ENCODE data around the gene PSME1.
"Not testable (repeated sequence)": the region's sequence is repeated elsewhere in the genome, so short reads cannot be mapped to it uniquely, and the experiment has no call there.

The PSME1 gene

DNA sequence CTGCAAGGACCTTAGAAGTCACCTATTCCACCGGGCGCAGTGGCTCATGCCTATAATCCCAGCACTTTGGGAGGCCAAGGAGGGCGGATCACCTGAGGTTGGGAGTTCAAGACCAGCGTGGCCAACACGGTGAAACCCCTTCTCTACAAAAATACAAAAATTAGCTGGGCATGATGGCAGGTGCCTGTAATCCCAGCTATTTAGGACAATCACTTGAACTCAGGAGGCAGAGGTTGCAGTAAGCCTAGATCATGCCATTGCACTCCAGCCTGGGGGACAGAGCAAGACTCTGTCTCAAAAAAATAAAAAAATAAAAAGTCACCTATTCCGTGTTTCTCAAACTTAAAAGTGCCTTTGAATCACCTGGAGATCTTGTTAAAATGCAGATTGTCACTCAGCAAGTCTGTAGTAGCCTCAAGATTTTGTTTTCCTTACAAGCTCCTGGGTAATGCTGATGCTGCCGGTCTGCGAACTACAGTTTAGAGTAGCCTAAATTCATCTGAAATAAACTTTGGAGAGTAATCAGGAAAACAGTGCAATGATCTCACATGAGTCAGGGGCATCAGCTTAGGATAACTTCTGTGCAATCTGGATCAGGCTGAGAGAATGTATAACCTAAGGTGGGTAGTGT lies 30.3 kb upstream of the PSME1 start:
- not testable (repeated sequence) for DNase-seq

DNA sequence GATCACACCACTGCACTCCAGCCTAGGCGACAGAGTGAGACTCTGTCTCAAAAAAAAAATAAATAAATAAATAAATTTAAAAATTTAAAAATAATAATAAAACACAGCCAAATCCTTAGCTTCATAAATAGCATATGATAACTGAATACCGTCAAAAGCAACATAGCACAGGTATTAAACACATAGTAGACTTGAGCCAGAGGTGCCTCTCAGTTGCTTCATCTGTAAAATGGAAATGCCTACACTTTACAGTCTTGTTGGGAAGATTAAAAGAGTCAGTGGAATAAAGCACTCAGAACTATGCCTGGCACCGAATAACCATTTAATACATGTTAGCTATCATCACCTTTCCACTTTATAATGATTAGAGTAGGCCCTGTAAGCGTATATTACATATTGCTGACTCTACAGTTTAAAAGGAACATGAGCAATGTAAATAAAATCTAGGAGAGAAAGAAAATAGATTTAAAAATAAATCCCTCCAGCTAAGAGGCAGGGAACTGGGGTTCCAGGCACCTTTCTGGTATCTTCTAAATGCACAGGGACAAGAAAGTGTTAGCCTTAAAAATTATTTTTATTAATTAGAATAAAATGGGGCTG lies 29.2 kb upstream of the PSME1 start:
- DNase-seq = no peak

DNA sequence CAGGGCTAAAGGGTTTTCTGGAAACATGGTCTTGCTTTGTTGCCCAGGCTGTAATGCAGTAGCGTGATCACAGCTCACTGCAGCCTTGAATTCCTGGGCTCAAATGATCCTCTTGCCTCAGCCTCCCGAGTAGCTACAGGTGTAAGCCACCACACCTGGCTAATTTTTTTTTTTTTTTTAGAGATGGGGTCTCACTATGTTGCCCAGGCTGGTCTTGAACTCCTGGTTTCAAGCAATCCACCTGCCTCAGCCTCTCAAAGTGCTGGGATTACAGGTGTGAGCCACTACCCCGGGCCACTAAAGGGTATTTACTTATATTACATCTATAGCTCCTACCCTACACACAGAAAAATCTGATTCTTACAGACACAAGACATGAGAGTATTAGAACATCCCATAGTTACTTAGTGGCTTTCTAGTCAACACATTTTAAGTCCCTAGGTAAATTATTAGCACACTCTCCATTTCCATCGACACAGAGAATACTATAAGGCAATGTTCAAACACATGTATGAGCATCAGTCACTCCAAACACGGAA lies 27.6 kb upstream of the PSME1 start:
- DNase-seq = no peak

DNA sequence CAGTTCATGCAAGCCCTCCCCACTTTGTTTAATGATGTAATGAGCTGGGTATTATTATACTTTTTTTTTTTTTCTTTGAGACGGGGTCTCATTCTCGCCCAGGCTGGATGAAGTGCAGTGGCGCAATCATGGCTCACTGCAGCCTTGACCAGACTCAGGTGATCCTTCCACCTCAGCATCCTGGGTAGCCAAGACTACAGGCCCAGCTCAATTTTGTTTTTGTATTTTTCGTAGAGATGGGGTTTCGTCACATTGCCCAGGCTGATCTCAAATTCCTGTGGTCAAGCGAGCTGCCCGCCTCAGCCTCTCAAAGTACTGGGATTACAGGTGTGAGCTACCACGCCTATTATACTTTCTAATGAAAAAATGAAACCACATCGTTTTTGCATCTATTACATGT lies 25.9 kb upstream of the PSME1 start:
- DNase-seq = no peak

DNA sequence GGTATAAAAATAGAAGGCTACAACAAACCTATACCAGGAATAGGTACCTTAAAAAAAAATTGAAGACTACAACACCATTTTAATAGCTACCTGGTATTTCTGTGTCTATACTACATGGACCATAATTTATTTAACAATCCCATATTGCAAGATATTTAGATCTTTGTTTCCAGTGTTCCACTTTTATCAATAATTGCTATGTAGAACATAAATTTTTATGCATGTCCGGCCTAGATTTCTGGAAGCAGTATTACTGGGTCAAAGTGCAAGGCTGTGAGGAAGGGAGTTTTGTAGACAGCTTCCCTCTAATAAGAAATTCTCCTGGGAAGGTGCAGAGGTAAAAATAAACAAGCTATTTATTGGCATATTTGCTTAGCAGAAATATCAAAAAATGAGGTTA lies 25.5 kb upstream of the PSME1 start:
- no peak for DNase-seq

DNA sequence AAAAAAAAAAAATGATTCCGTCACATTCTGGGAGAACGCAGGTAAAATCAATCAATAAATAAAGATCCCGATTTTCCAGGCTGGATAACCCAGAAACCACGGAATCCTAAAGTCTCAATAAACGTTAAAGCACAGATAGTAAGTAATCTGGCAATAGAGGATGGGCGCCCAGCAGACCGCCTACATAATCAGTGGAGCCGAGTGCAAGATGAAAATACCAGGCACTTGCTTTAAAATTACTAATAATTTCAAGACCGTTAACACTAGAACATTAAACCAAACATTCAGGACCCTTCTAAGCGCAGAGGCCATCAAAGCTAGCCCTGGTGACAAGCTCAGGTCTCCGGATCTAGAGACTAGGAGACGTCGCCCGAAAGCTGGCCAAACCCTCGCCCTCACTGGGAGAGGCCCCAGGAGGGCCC lies 22.6 kb upstream of the PSME1 start:
- no peak for DNase-seq

DNA sequence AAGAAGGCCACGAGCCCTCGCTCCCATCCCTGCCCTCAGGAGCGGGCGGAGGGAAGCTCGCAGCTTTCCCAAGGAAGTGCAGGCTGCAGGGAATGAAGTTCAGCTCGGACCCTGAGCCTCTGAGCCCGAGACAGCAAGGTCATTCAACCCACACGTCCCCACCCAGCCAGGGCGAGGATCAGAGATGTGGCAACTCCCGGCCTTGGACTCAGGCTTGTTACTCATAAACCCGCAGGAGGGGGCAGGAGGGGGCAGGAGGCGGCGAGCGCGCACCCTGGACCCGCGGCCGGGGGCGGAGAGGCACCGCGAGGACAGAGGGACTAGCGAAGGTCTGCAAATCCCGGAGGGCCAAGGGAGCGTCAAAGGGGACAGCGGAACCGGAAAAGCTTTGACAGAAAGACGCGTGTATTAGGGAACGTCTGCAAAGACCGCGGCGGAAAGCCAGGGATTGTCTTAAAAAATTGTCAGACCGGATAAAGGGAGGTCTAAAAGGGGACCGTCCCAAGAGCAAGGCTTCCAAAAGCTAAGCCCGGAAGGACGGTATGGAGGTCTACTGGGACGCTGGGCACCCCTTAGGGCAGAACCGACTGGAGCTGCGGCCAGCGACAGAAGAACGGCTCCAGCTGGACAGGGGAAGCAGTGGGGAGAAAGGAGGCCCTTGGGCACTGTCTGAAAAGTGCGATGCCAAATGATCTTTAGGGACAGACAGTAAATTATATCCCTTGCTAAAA lies 22.0 kb upstream of the PSME1 start:
- peak; percentile 86 for DNase-seq

DNA sequence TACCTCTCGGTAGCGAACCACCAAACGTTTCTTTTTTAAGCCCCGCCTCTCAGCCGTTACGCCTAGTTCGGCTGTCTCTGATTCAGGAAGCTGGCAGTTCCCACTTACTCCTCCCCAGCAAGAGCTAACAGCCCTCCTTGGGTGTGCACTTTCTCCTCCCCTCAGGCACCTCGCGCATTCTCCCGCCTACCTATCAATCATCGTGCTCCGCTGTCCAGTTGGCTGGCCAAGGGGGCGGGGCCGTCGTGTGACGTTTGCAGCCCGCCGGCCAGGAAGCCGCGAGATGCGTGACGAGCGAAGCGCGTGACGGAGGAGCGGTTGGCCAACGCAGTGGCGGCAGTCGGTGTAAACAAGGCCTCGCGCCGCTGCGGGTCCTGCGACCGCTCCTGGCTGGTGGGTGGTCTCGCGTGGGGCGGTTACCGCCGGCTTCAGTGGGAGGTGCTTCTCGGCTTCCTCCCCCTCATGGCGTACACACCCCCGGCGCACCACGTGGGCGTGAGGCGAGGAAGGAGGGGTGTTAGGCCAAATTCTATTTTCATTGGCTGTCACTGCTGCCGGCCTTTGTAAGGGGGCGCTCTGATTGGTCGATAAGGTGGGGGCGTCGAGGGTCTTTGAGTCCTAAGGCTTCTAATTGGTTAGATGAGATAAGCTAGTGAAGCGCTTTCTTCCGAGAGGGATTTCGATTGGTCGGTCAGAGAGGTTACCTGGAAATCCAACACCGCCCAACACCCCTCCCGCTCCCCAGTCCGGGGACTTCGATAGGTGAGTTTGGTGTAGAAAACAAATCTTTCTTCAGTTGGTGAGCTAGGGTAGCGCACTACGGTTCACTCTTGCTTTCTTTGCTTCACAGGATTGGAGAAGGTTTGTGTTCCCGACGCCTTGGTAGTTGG lies 21.2 kb upstream of the PSME1 start, which contains the start of the genes DCAF11 and NRL:
Gene DCAF11, plus strand, starts transcription at position 246 of the 890 bp plus-strand sequence. CDS start 818 bp downstream, outside the sequence.
Gene NRL, minus strand, starts transcription at position 418 of the 890 bp plus-strand sequence. CDS start 32,101 bp downstream, outside the sequence.
- DNase-seq = peak; percentile 99

DNA sequence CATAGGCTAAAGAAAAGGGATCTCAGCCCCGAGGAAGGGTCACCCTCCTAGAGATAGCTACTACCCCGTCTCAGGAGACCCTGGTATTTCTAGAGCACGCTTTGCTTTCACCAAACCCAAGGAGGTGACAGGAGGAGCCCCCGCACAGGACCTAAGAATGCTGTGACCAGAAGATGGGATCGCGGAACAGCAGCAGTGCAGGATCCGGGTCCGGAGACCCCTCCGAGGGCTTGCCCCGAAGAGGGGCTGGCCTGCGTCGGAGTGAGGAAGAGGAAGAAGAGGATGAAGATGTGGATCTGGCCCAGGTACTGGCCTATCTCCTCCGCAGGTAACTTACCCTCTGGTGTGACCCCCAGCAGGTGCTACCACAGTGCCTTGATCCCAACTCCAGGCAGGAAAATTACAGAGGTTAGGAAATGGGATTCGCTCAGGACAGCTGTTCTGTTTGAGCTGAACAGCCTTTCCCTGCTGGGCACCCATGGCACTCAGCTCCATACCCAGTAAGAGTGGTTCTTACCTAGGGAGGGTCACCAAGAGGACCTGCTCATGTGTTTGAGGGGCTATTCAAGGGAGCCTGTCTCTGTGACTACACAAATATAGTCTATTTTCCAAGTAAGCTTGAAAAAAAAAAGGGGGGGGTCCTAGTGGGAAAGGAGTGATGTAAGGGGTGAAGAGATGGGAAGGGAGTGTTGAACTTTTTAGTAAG lies 20.4 kb upstream of the PSME1 start:
- no peak for DNase-seq

DNA sequence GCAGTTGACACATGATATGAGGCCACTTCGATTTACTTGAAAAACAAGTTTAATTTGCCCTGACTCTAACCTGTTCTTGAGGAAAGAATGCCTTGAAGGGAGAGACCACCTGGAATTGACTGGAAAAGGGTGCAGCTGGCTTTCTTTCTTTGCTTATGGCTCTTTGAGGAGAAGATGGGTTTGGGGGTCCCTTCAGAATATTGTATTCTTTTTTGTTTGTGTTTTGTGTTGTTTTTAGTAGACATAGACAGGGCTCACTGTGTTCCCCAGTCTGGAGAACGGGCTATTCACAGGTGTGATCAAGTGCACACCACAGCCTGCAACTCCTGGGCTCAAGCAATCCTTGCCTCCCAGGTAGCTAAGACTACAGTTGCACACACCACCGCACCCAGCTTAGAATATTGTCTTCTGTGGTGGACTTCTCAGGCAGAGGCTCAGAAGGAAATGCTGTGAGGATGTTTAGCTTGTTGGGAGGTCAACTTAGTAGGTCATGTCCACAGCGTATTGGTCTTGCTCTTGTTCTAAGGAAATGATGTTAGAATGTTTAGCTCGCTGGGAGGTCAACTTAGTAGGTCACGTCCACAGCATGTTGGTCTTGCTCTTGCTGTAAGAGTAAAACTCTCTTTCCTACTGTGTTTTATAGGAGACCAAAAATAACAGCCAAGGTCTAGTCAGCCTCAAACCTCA lies 19.7 kb upstream of the PSME1 start:
- DNase-seq = no peak

DNA sequence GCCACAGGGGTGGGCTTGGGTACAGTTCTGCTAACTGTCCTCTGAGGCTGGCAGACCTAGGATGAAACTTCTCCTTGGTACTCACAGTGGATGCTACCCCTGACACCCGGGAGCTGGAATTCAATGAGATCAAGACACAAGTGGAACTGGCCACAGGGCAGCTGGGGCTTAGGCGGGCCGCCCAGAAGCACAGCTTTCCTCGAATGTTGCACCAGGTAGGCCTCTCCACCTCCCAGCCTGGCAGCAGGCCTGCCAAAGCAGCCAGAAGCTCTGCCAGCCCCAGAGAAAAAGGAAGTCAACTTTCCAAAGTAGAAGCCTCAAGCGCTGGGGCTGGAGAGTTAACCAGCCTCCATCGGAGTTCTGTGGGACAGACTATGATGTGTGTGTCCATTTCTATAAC lies 18.8 kb upstream of the PSME1 start:
- no peak for DNase-seq

DNA sequence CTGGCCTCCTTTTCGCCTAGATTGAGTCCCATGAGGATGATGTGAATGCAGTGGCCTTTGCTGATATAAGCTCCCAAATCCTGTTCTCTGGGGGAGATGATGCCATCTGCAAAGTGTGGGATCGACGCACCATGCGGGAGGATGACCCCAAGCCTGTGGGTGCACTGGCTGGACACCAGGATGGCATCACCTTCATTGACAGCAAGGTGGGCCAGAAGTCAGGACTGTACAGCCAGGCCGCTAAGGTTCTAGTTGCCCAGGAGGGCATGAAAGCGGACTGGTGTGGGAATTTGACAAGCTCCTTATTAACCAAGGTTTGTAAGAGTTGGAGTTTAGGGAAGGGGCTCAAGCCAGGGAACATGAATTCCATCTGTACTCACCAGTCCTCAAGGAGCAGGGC lies 16.3 kb upstream of the PSME1 start:
- DNase-seq = no peak

DNA sequence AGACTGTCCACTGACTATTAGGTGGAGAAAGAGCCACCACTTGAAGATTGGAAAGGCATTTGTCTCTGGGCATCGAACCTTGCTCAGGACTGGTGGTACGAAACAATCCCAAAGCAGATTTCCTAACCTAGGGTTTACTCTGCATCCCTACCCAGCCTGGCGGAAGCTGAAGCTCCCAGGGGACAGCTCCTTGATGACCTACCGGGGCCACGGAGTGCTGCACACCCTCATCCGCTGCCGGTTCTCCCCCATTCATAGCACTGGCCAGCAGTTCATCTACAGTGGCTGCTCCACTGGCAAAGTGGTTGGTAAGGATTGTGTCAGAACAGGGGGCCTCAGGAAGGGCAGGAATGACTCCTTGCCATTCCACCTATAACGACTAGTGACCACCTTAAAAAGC lies 14.8 kb upstream of the PSME1 start:
- DNase-seq = no peak

DNA sequence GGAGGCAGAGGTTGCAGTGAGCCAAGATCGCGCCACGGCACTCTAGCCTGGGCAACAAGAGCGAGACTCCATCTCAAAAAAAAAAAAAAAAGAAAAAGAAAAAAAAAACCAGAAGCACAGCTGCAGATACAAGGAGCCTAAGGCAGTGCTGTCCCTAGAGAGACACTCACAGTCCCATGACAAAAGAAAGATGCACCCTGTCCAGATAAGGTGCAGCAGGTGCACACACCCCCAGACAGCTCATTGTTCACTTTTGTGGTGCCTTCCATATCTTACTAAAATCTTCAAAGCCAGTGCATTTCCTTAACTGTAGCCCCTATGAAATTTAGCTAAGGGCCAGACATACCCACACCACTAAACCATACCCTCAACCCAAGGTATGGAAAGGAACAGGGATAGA lies 13.6 kb upstream of the PSME1 start:
- no peak for DNase-seq

DNA sequence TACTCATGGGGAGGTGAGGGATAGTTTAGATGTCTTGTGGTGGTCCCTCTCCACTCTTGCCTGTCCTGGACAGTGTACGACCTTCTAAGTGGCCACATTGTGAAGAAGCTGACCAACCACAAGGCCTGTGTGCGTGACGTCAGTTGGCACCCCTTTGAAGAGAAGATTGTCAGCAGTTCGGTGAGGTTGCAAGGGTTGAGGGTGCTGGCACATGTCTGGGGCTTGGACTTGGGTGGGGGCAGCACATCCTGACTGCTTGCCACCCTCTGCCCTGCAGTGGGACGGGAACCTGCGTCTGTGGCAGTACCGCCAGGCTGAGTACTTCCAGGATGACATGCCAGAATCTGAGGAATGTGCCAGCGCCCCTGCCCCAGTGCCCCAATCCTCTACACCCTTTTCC lies 13.1 kb upstream of the PSME1 start:
- no peak for DNase-seq

DNA sequence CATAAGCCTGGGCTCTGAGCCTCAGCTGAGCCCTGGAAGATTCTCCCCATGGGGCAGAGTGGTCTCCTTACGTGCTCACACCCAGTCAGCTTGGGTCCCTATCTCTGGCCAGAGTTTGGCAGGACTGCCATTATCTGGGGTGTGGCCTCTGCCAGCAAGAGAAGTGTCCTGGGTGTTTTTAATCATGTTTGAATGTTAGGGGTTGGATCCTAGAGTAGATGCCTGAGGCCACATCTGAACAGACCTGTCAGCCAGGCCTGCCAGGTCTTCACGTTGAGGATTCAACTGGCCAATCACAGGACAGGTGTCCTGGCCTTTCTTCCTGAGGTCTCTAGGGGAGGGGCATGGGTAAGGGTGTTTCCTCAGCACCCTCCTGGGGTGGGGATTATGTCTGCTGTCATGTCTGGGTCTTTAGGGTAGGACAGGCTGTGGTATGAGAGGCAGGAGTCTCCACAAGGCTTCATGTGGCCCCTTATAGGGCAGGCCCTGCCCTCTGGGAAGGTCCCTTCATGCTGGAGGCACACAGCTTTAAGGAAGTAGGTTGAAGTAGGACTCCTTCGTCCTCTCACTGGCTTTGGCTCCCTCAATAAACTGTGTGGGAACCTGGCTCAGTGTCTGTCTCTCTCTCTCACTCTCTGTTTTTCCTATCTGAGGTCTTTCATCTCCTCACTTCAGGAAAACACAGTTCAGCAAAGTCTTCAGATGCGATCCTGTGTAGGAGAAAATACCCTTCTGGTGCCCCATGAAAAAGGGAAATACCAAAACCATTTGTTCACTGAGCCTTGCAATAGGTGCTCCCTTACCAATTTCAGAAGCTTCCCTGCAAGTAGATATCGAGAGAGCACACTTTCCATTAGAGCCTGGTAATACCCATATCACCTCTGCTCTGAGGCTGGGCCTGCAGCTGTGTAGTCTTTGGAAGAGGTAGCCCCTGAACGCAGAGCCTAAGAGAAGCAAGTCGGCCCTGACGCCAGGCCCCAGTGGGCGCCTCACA lies 12.3 kb upstream of the PSME1 start:
- DNase-seq = no peak

DNA sequence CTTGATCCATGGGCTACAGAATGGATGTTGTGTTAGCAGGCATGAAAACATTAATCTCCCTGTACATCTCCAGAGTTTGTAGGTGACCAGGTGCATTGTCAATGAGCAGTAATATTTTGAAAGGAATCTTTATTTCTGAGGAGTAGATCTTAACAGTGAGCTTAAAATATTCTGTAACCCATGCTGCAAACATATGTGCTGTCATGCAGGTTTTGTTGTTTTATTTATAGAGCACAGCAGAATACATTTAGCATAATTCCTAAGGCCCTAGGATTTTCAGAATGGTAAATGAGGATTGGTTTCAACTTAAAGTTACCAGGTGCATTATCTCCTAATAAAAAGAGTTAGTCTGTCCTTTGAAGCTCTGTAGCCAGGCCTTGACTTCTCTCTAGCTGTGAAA lies 9.1 kb upstream of the PSME1 start:
- no peak for DNase-seq

DNA sequence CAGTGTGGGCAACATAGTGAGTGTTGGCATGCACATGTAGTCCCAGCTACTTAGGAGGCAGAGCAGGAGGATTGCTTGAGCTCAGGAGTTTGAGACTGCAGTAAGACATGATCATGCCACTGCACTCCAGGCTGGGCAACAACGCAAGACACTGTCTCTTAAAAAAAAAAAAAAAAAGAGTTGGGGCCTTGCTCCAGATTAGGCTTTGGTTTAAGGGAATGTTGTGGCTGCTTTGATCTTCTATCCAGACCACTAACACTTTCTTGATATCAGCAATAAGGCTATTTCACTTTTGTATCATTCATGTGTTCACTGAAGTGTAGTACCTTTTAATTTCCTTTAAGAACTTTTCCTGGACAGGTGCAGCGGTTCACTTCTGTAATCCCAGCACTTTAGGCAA lies 8.3 kb upstream of the PSME1 start:
- DNase-seq = no peak

DNA sequence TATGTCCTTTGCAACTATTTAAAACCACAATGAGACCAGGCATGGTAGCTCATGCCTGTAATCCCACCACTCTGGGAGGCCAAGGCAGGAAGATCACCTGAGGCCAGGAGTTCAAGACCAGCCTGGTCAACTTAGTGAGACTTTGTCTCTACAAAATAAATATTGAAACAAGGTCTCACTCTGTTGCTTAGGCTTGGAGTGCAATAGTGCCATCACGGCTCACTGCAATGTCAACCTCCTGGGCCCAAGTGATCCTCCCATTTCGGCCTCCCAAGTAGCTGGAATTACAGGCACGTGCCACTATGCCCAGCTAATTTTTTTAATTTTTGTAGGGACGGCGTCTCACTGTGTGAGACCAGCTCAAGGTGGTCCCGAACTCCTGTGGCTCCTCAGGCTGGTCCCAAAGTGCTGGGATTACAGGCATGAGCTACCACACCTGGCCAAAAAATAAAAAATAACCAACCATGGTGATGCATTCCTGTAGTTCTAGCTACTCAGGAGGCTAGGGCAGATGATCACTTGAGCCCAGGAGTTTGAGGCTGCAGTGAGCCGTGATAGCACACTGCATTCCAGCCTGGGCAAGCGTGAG lies 6.5 kb upstream of the PSME1 start:
- DNase-seq = no peak

DNA sequence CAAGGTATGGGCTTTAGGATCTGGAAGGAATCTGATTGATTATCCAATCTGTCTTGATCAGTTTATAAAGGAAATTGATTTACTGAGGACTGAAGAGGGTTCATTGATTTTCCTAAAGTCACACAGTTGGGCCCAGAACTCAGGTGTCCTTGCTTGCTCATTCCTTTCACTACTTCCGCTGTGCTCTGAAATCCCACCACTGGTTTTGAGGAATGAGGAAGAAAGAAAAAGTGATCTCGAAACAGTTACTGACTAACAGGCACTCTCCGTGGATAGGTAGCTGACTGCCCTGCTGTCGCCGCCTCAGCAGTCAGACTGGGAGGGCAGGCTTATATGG lies 5.6 kb upstream of the PSME1 start, which contains the start of gene FITM1:
Gene FITM1, plus strand, starts transcription at position 280 of the 337 bp plus-strand sequence. CDS start 905 bp downstream, outside the sequence.
- DNase-seq = no peak

Data from right forelimb (tissue), 1 donor.